ENCODE measurements around the gene TLR7. TPM values are rescaled to one million over a fixed set of nuclear protein-coding genes. Genes with fewer than 3 reads are reported as not detected.

Gene TLR7
- polyA plus RNA-seq (2013, experiment 1 of 2; ENCODE audit: insufficient read length), result not detected
- polyA plus RNA-seq (2013, experiment 2 of 2; ENCODE audit: insufficient read length), result not detected

DNA sequence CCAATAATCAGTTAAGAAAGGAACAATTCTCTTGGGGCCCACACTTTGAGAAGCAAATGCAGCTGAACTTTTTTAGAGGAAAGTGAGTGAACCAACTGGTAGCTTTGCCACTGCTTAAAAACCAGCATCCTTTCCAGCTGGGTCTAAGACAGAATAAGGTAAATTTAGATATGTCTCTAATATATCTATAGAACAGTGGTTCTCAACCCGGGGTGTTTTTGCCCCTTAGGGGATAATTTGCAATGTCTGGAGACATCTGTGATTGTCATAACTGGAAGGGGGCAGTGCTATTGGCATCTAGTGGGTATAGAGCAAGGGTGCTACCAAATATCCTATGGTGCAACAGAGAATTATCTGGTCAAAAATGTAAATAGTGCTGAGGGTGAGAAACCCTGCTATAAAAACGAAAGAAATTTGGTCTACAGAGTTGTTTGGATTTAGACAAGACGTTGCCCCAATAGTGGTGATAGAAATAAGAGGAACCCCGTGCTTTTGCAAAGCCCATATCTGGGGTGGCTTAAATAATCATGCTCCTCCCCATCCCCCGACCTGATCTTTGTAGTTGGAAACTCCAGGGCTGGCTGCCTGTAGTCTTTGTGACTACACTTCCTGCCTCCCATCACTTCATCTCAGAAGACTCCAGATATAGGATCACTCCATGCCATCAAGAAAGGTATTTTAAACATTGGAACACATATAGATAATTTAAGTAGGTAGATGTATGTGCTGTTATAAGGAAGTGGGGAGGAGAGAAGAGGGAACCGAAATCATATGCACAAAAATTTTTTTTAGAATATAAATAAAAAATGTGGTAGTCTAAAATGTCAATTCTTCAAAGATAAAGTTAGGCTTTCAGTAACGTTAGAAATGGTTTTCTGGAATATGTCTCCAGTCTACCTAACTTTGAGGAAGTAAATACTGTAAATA lies at the start of gene TLR7:
Gene TLR7 (plus strand): TSS at position 622 of the 927 bp plus-strand sequence. CDS start 507 bp downstream, outside the sequence.
- DNase-seq, result no peak

- no peak for DNase-seq
These were observed 49.3 kb upstream of the TLR7 start for GRCh38 chrX:12817528-12817927.

- DNase-seq, result peak; percentile 4
These were observed 47.6 kb upstream of the TLR7 start for GRCh38 chrX:12819222-12819621.

- DNase-seq, result no peak
These were observed 46.1 kb upstream of the TLR7 start for GRCh38 chrX:12820737-12821136.

DNA sequence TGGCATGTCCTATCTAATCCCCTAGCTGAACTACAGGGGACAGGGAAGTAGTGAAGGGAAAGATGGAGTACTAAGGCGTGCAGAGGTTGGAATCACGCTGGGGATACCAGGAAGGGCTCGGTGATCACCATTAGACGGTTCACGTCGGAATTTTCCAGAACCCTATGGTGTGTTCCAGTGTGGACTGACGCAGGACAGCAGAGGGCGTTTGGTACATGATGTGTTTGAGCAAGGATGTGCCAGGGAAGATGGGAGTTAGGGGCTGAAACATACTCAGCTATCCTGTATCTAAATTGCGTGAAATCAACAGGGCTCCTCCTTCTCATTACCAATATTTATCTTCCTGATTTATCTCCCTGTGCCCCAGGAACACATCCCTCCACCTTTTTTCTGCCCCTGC lies 41.9 kb upstream of the TLR7 start:
- DNase-seq, result no peak

- peak; percentile 25 for DNase-seq
These were observed 41.1 kb upstream of the TLR7 start for GRCh38 chrX:12825801-12826200.

DNA sequence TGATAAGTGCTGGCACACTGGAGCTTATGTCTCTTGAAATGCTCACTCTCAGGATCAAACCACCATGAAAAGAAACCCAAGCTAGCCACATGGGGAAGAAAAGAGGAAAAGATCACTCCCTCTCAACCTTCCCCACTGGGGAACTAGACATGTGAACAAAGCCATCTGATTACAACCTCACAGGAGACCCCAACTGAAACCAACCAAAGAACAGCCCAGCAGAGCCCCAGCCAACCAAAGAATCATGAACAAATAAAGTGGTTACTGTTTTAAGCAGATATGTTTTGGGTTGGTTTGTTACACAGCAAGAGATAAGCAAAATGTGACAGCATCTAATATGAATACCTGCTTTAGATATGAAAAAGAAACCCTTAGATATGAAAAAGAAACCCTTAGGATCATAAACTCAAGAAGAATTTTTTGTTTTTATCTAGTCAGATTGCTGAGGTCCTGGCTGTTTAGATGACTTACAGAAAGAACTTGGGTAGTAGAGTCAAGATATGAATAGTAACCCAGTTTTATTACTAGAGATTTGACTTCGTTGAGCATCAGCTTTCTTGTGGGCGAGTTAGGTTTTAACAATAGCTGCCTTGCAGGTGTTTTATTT lies 23.7 kb upstream of the TLR7 start:
- DNase-seq, result no peak

DNA sequence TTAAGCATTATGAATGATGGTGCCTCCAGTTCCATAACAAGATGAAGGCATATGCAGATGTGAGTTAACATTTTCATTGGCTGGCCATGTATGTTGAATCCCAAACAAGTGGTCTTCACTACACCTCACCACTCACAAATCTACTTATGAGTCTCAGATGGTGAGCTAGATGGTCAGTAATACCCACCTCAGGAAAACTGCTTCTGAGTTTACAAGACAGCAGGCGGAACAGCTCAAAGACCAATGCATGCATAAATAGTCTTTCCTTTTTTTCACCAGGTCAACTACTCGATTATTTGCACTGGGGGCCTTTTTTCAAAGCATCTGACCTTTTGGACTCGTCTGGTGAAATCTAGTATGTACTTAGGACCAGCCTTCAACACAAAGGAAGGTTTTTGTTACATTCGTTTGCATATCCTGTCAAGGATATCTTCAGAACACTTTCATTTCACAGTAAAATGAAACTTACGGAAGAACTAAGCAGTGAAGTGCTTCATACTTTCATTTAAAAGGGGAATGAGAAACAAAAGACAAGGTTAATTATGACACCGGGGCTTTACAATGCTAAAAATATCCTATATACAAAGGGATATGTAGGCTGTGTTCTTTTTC lies 23.1 kb upstream of the TLR7 start:
- DNase-seq, result no peak

GRCh38 chrX:12844319-12844718 lies 22.6 kb upstream of the TLR7 start:
- no peak for DNase-seq

- no peak for DNase-seq
These were observed 1.5 kb upstream of the TLR7 start for GRCh38 chrX:12865359-12865758.

DNA sequence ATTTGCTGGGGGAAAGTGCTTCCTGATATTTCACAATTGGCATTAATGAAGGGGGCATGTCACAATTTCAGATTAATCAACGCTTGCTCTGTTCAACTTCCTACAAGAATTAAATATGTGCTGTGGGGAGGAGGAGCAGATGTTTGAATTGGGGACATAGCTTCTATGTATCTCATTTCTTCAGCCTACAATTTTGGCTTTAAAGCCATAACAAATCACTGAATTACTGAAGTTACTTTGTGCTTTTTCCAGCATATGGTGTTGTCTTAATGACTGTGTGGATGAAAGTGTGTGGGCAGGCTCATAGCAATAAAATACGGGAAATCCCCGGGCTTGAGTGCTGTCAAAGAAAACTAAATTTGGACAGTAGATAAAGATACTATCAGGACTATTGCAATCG lies 813 bp downstream of the TLR7 start:
- DNase-seq, result no peak

DNA sequence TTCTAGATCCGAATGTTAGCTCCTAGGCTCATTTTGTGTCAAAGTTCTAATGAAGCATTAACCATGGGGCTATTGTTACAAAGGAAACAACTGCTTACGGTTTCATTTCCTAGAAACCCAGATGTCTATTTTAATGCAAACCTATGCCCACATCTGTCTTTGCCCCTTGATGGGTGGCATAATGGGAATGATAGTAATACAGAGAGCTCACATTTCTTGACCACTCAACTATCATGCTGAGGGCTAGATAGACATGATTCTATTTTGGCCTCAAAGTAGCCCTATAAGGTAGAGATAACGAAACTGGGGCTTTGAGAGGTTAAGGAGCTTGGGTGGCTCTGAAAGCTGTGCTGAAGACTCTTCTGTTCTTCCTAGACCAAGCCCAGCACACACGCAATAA lies 1.9 kb downstream of the TLR7 start:
- no peak for DNase-seq

- no peak for DNase-seq
These were observed 4.4 kb downstream of the TLR7 start for GRCh38 chrX:12871257-12871656.

GRCh38 chrX:12872741-12873140 lies 5.9 kb downstream of the TLR7 start:
- DNase-seq, result no peak

DNA sequence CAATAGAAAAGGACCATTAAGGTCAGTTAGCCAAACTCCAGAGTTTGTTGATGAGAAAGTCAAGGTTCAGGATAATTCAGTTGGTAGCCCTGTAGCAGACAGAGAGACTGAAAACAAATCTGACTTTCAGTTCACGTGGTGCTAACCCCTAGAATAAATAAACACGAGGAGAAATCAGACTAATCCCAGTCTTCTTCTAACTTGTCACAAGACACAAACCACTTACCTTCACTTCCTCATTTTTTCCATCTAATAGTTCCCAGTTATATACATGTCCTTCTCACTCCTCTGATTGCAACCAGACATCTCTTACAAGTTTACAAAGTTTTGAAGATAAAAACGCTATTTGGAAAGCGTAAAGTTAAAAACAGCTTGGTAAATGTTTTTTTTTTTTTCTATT lies 7.7 kb downstream of the TLR7 start:
- no peak for DNase-seq

GRCh38 chrX:12877386-12877785 lies 10.5 kb downstream of the TLR7 start:
- no peak for DNase-seq

GRCh38 chrX:12878536-12878935 lies 11.7 kb downstream of the TLR7 start:
- no peak for DNase-seq

GRCh38 chrX:12881914-12882313 lies 15.0 kb downstream of the TLR7 start:
- no peak for DNase-seq

DNA sequence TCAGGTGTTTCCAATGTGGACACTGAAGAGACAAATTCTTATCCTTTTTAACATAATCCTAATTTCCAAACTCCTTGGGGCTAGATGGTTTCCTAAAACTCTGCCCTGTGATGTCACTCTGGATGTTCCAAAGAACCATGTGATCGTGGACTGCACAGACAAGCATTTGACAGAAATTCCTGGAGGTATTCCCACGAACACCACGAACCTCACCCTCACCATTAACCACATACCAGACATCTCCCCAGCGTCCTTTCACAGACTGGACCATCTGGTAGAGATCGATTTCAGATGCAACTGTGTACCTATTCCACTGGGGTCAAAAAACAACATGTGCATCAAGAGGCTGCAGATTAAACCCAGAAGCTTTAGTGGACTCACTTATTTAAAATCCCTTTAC lies 18.6 kb downstream of the TLR7 start:
- DNase-seq, result no peak

- no peak for DNase-seq
These were observed 19.7 kb downstream of the TLR7 start for GRCh38 chrX:12886545-12886944.

DNA sequence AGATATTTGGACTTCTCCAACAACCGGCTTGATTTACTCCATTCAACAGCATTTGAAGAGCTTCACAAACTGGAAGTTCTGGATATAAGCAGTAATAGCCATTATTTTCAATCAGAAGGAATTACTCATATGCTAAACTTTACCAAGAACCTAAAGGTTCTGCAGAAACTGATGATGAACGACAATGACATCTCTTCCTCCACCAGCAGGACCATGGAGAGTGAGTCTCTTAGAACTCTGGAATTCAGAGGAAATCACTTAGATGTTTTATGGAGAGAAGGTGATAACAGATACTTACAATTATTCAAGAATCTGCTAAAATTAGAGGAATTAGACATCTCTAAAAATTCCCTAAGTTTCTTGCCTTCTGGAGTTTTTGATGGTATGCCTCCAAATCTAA lies 20.3 kb downstream of the TLR7 start:
- no peak for DNase-seq

GRCh38 chrX:12887767-12888166 lies 20.9 kb downstream of the TLR7 start:
- DNase-seq, result no peak

GRCh38 chrX:12890467-12890866 lies 23.6 kb downstream of the TLR7 start:
- no peak for DNase-seq

DNA sequence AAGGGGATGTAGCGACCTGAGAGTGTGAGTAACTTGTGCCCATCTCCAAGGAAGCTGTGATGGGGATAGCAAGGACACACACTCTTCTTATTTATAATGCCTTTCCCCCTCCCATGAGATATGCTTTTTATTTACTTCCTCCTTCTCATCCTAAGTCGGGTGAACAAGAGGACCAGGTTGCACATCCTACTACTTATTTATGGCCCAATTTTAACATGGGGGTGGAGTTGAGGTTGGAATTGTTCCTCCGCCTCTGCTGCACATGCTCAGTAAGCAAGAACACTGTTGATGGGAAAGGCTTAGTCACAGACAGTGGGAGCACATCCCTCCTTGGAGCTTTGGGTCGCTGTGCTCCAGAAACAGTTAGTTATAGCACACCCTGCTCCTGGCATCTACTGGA lies 24.3 kb downstream of the TLR7 start:
- DNase-seq, result no peak

All from fibroblast of skin of abdomen (primary cell).